Keratinocyte (primary cell): ENCODE data around the gene DES. TPM values are rescaled to one million over a fixed set of nuclear protein-coding genes. Genes with fewer than 3 reads are reported as not detected.

Experiments used
- DNase-seq: peaks from one replicate; pipeline ENCODE4 v3.0.0-alpha.2; 2011; ENCODE audit warnings: low read depth, missing footprints, low spot score
- FAIRE-seq: peaks from 2 replicates; lab custom pipeline; 2011; peaks lifted over from hg19 to GRCh38; lab: Jason Lieb, UNC
- H2AFZ ChIP-seq: 2 replicates; pipeline ENCODE4 v1.6.0; 2012; ENCODE audit warnings: low read length, control low read depth, inconsistent platforms; ENCODE audit not compliant: control insufficient read depth
- H3K27ac ChIP-seq: 2 replicates; pipeline ENCODE4 v1.5.1; 2011; ENCODE audit warnings: low read length; ENCODE audit not compliant: control insufficient read depth, insufficient read depth
- H3K27me3 ChIP-seq: 3 replicates; pipeline ENCODE4 v1.6.0; 2011; ENCODE audit warnings: low read length; ENCODE audit not compliant: control insufficient read depth, insufficient read depth; ENCODE audit errors: extremely low read depth
- H3K36me3 ChIP-seq, 2 experiments: 2 replicates in 1 of 2; 3 replicates in 1 of 2; pipeline ENCODE4 v1.5.1; 2011; ENCODE audit warnings: low read length in 2 of 2, mild to moderate bottlenecking in 1 of 2; ENCODE audit not compliant: control insufficient read depth in 2 of 2, insufficient read depth in 2 of 2; ENCODE audit errors: extremely low read depth in 1 of 2
- H3K4me1 ChIP-seq: 3 replicates; pipeline ENCODE4 v1.5.1; 2011; ENCODE audit warnings: low read length; ENCODE audit not compliant: control insufficient read depth, insufficient read depth; ENCODE audit errors: extremely low read depth
- H3K4me2 ChIP-seq: 3 replicates; pipeline ENCODE4 v1.6.0; 2011; ENCODE audit warnings: low read depth, low read length; ENCODE audit not compliant: control insufficient read depth, insufficient read depth; ENCODE audit errors: extremely low read depth
- H3K4me3 ChIP-seq, 3 experiments: fragments of 200-600 bp in 1 of 3; sonication (generic) in 1 of 3; 2 replicates in 2 of 3; 3 replicates in 1 of 3; pipeline ENCODE4 v1.5.1; 2011 to 2016; ENCODE audit warnings: low read length in 3 of 3, mild to moderate bottlenecking in 3 of 3, control low read depth in 2 of 3, inconsistent platforms in 1 of 3, low read depth in 1 of 3, mixed read lengths in 1 of 3, mixed run types in 1 of 3, moderate library complexity in 1 of 3; ENCODE audit not compliant: control insufficient read depth in 2 of 3, insufficient read depth in 2 of 3; ENCODE audit errors: extremely low read depth in 1 of 3
- H3K79me2 ChIP-seq: 2 replicates; pipeline ENCODE4 v1.6.0; 2012; ENCODE audit warnings: low read length; ENCODE audit not compliant: control insufficient read depth, insufficient read depth
- H3K9ac ChIP-seq: 3 replicates; pipeline ENCODE4 v1.6.0; 2011; ENCODE audit warnings: low read length; ENCODE audit not compliant: control insufficient read depth, insufficient read depth; ENCODE audit errors: extremely low read depth
- H3K9me1 ChIP-seq: 3 replicates; pipeline ENCODE4 v1.6.0; 2011; ENCODE audit warnings: low read length; ENCODE audit not compliant: control insufficient read depth, insufficient read depth; ENCODE audit errors: extremely low read depth
- H3K9me3 ChIP-seq: 2 replicates; pipeline ENCODE4 v1.5.1; 2012; ENCODE audit warnings: low read depth, low read length; ENCODE audit not compliant: control insufficient read depth
- H4K20me1 ChIP-seq: 3 replicates; pipeline ENCODE4 v1.6.0; 2011; ENCODE audit warnings: low read length; ENCODE audit not compliant: control insufficient read depth, insufficient read depth; ENCODE audit errors: extremely low read depth
- CTCF ChIP-seq, 3 experiments: IDR thresholded peaks in 1 of 3; conservative IDR thresholded peaks in 1 of 3; optimal IDR thresholded peaks in 1 of 3; 2 replicates in 2 of 3; 3 replicates in 1 of 3; pipeline versions ENCODE3 to v1.5.1; 2011; ENCODE audit warnings: low read length in 3 of 3, mild to moderate bottlenecking in 3 of 3, moderate library complexity in 2 of 3, control low read depth in 1 of 3, inconsistent platforms in 1 of 3; ENCODE audit not compliant: insufficient read depth in 2 of 3; ENCODE audit errors: extremely low read depth in 1 of 3
- EZH2 ChIP-seq: IDR thresholded peaks from one replicate; pipeline ENCODE4 v1.6.1; 2012; ENCODE audit warnings: inconsistent platforms, mild to moderate bottlenecking, low read length, moderate library complexity
- dilution Hi-C: fragments of 300-500 bp; cut with MboI; formaldehyde crosslinking; loops from one replicate; pipeline ENCODE4 v1.7.0; 2020; ENCODE audit warnings: low sequenced_read_pairs; ENCODE audit not compliant: extremely low pct_ligation_motif_present
- polyA minus RNA-seq, 3 experiments: library from RNA; depleted of rRNA, polyadenylated mRNA; stranded (reverse); fragments of >200 nt; gene quantifications; 1 replicate in 1 of 3; 2 replicates in 1 of 3; 3 replicates in 1 of 3; pipeline ENCODE4 v1.2.3, GENCODE V29; 2011
- polyA plus RNA-seq, 5 experiments: library from polyadenylated mRNA; depleted of rRNA in 3 of 5; stranded (reverse) in 3 of 5; stranded (forward) in 1 of 5; unstranded in 1 of 5; fragments of >200 nt; gene quantifications; 1 replicate in 1 of 5; 2 replicates in 3 of 5; 3 replicates in 1 of 5; pipeline versions ENCODE4 v1.2.1 to v1.2.3, GENCODE V29; 2011 to 2012; ENCODE audit warnings: missing spikeins in 2 of 5, low read depth in 1 of 5, low replicate concordance in 1 of 5

DES gene
- not detected in 3 replicates for polyA plus RNA-seq
- polyA plus RNA-seq (2011; ENCODE audit: low read depth) = not detected
- not detected in 2 replicates for polyA plus RNA-seq (2011; cell fraction: cytosol; rRNA removed)
- 0.16 TPM in 1 of 2 replicates, not detected in the other for polyA plus RNA-seq (2011; cell fraction: nucleus; rRNA removed)
- polyA plus RNA-seq (2012; ENCODE audit: low replicate concordance) = 0.68 TPM in 1 of 2 replicates, not detected in the other
- polyA minus RNA-seq = not detected in 3 replicates
- polyA minus RNA-seq (2011; cell fraction: cytosol; rRNA and poly(A)+ RNA removed) = not detected
- polyA minus RNA-seq (2011; cell fraction: nucleus; rRNA and poly(A)+ RNA removed) = not detected in 2 replicates

DNA sequence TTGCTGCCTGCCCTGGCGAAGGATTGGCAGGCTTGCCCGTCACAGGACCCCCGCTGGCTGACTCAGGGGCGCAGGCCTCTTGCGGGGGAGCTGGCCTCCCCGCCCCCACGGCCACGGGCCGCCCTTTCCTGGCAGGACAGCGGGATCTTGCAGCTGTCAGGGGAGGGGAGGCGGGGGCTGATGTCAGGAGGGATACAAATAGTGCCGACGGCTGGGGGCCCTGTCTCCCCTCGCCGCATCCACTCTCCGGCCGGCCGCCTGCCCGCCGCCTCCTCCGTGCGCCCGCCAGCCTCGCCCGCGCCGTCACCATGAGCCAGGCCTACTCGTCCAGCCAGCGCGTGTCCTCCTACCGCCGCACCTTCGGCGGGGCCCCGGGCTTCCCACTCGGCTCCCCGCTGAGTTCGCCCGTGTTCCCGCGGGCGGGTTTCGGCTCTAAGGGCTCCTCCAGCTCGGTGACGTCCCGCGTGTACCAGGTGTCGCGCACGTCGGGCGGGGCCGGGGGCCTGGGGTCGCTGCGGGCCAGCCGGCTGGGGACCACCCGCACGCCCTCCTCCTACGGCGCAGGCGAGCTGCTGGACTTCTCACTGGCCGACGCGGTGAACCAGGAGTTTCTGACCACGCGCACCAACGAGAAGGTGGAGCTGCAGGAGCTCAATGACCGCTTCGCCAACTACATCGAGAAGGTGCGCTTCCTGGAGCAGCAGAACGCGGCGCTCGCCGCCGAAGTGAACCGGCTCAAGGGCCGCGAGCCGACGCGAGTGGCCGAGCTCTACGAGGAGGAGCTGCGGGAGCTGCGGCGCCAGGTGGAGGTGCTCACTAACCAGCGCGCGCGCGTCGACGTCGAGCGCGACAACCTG is at the start of gene DES:
Gene DES (plus strand): TSS at position 223 of the 857 bp plus-strand sequence. CDS start 86 bp downstream, at position 309.
- FAIRE-seq = no peak
- H3K9ac ChIP-seq = no peak within 1 kb of the TSS
- H3K36me3 ChIP-seq = no peaks in the 10 kb centered on the region
- no peaks in the 10 kb centered on the region for H3K9me1 ChIP-seq
- H3K27ac ChIP-seq = no peak within 1 kb of the TSS
- DNase-seq = no peak
- H3K4me3 ChIP-seq = no peak within 1 kb of the TSS
- H3K79me2 ChIP-seq = no peaks in the 10 kb centered on the region
- H3K4me2 ChIP-seq = peak within 1 kb of the TSS; percentile 19
- H3K4me1 ChIP-seq = no peaks in the 10 kb centered on the region
- TF ChIP-seq CTCF (optimal IDR thresholded peaks at IDR 0.05 in 1 of 3, IDR thresholded peaks at IDR 0.05 in 1 of 3, conservative IDR thresholded peaks at IDR 0.05 in 1 of 3; ENCODE audit: extremely low read depth in 1 of 3, insufficient read depth in 2 of 3, low read length in 3 of 3) (no peak), EZH2 (peak; percentile 84)
- no peak within 1 kb of the TSS for H2AFZ ChIP-seq
- H4K20me1 ChIP-seq = no peaks in the 10 kb centered on the region
- dilution Hi-C loops = no loop called here
- H3K27me3 ChIP-seq = peaks cover 34% of the 10 kb centered on the region
- H3K9me3 ChIP-seq = no peaks in the 10 kb centered on the region

- H3K9me1 ChIP-seq = no peaks in the 10 kb centered on the region
- dilution Hi-C loops = no loop called here
- no peaks in the 10 kb centered on the region for H3K79me2 ChIP-seq
- H3K27ac ChIP-seq = no peak overlapping the region
- FAIRE-seq (peak; percentile 36), DNase-seq (no peak)
- TF ChIP-seq EZH2 = no peak
- TF ChIP-seq CTCF (optimal IDR thresholded peaks at IDR 0.05 in 1 of 3, IDR thresholded peaks at IDR 0.05 in 1 of 3, conservative IDR thresholded peaks at IDR 0.05 in 1 of 3; ENCODE audit: extremely low read depth in 1 of 3, insufficient read depth in 2 of 3, low read length in 3 of 3) = no peak
- no peak overlapping the region for H3K4me3 ChIP-seq
- no peak overlapping the region for H2AFZ ChIP-seq
- H3K9ac ChIP-seq = no peak overlapping the region
- H3K4me1 ChIP-seq = peaks cover 7% of the 10 kb centered on the region
- H3K27me3 ChIP-seq = no peaks in the 10 kb centered on the region
- H3K36me3 ChIP-seq = peaks cover 2% of the 10 kb centered on the region in 2 experiments
- H4K20me1 ChIP-seq = no peaks in the 10 kb centered on the region
- no peaks in the 10 kb centered on the region for H3K9me3 ChIP-seq
- H3K4me2 ChIP-seq = peak overlapping the region; percentile 6
These were observed 49.4 kb upstream of the DES start for GRCh38 chr2:219368690-219369191.
